C4-2B (cell line): ENCODE measurements around the gene PELI2.

Source experiments
- H3K27ac ChIP-seq: fragments of 450-650 bp; 2 replicates; pipeline ENCODE4 v1.5.1; 2017
- CTCF ChIP-seq: fragments of 450-650 bp; conservative IDR thresholded peaks from 2 replicates; pipeline ENCODE4 v1.5.1; 2017; ENCODE audit warnings: mild to moderate bottlenecking
- ZFX ChIP-seq: fragments of 450-650 bp; IDR thresholded peaks from 2 replicates; pipeline ENCODE4 v1.6.1; 2017

PELI2 gene

GRCh38 chr14:56224691-56225681 lies 106.8 kb downstream of the PELI2 start:
- TF ChIP-seq CTCF = no peak
- TF ChIP-seq ZFX = no peak

GRCh38 chr14:56235388-56235787 lies 117.2 kb downstream of the PELI2 start:
- no peak overlapping the region for H3K27ac ChIP-seq
- TF ChIP-seq ZFX = no peak
- no peak for TF ChIP-seq CTCF

More at GRCh38 chr14:56224691-56225681, 106.8 kb downstream of the PELI2 start:
- H3K27ac ChIP-seq = no peak overlapping the region

GRCh38 chr14:56237398-56237797 lies 119.2 kb downstream of the PELI2 start:
- TF ChIP-seq ZFX (no peak), CTCF (no peak)
- no peak overlapping the region for H3K27ac ChIP-seq

DNA sequence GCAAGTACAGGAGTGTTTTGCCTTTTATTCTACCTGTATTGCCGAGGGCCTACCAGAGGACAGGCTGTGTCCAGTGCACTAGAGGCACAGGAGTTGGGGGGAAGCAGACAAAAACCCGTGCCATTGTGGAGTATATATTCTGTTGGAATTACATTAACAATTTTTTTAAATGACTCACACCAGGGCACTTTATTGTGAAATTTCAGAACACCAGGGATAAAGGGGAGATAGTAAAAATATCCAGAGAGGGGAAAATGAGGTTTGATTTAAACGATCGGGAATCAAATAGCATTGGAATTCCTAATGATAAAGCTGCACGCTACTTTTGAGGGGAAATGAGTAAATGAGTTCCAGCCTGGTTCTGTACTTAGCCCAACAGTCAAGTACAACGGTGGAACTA lies 123.2 kb downstream of the PELI2 start:
- no peak overlapping the region for H3K27ac ChIP-seq
- TF ChIP-seq CTCF (no peak), ZFX (no peak)

- H3K27ac ChIP-seq = no peak overlapping the region
- TF ChIP-seq CTCF = no peak
- TF ChIP-seq ZFX = no peak
These were observed 124.9 kb downstream of the PELI2 start for GRCh38 chr14:56243110-56243509.

DNA sequence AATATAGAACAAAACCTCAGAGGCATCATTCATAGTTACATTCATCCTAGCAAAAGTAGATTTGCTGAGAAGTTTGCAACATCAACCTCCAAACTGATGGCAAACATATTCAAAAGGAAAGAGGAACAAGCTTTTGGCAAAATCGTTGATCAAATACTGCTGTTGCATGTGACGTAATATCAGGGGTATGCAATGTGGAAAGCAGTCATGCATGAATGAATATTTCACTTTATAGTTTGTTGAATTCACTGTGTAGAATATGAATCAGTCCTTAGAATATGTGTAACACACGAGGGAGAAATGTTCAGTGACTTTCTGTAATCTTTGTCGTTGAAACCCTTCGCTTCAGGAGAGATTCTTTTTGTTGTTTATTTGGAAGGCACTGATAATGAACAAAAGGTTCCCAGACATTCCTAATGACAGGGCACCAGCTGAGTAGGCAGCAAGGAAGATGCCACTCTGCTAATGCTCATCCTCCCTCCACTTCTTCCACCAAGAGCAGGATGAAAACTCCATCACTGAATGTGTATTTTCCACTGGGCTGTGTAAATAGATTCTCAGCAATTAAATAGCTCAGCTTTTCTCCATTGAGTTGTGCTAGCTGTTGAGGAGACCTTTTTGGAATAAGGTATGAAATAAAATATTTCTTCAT lies 126.1 kb downstream of the PELI2 start:
- TF ChIP-seq ZFX (no peak), CTCF (no peak)

GRCh38 chr14:56247495-56248200 lies 129.4 kb downstream of the PELI2 start:
- H3K27ac ChIP-seq = no peak overlapping the region
- TF ChIP-seq ZFX (no peak), CTCF (peak; percentile 72)

More for the DNA sequence above, 126.1 kb downstream of the PELI2 start:
- H3K27ac ChIP-seq = no peak overlapping the region
